ENCODE measurements around the gene DOK4.

The DOK4 gene

GRCh38 chr16:57478396-57479204 is 7.7 kb downstream of the DOK4 start:
- Mint-ChIP-seq H3K9me3 (no peaks in the 10 kb centered on the region), H3K36me3 (ENCODE audit: low read depth) (no peaks in the 10 kb centered on the region), H3K27me3 (no peaks in the 10 kb centered on the region), H3K27ac (no peak overlapping the region), H3K4me1 (ENCODE audit: low read depth) (peaks cover 19% of the 10 kb centered on the region), H3K4me3 (no peak overlapping the region)

DNA sequence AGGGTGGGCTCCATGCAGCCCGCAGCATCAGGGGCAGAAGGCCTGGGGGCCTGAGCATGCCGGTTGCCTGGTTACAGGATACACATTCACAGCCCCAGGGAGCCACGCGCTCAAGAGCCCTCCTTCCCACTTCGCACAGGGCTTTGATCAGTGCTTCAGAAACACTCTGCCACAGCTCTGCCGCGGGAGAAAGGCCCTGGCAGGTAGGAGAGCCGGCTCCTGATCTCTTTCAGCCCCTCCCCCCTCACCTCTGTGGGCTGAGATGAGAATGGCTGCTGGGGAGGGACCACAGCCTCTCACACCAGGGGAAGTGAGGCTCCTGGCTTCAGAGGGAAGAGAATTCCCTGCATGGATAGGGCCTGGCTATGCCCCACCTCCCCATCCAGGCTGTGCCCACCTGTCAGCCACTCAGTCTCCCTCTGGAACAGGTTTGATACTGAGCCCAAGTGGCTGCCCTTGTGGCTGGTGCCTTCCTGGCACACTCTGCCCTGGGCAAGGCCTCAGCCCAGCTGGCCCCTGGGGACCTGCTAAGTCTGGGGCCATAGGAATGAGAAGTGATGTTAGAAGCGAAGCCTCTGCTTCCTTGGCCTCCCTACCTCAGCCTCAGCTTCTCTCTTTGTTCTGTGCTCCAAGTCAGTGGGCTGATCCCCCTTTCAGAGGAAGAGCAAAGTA is 8.6 kb downstream of the DOK4 start:
- H3K9me3 Mint-ChIP-seq, result no peaks in the 10 kb centered on the region
- H3K4me3 Mint-ChIP-seq, result no peak overlapping the region
- no peaks in the 10 kb centered on the region for H3K36me3 Mint-ChIP-seq (ENCODE audit: low read depth)
- no peaks in the 10 kb centered on the region for H3K27me3 Mint-ChIP-seq
- H3K27ac Mint-ChIP-seq, result no peak overlapping the region
- H3K4me1 Mint-ChIP-seq (ENCODE audit: low read depth), result peaks cover 19% of the 10 kb centered on the region

- H3K27ac Mint-ChIP-seq, result no peak overlapping the region
- no peak overlapping the region for H3K4me3 Mint-ChIP-seq
Observed at GRCh38 chr16:57476546-57477410, 9.5 kb downstream of the DOK4 start.

DNA sequence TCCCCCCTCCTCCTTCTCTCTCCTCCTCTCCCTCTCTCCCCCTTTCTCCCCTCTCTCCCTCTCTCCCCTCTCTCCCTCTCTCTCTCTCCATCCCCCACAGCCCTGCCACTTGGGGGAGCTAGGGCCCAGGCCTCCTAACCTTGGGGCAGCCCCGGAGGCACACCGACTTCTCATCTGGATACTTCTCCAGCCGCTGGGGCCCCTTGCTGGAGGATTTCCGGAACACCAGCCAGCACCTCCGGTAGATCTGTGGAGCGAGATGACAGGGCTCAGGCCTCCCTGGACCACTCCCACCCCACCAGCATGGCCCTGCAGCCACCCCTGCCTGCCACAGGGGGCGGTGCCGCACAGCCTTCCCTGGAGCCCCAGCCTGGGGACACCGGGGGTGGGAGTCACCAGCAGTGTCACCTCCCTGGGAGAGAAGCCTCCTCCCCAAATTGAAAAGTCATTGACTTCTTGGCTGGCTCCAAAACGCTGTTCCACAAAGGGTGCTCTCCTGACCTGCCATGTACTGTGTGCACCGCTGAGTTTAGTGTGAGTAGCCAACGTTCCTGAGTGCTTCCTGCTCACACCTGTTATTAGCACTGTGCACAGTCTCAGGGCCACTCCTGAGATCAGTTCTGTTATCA is 10.5 kb downstream of the DOK4 start:
- no peaks in the 10 kb centered on the region for H3K9me3 Mint-ChIP-seq
- H3K4me1 Mint-ChIP-seq (ENCODE audit: low read depth), result peaks cover 19% of the 10 kb centered on the region
- peaks cover 7% of the 10 kb centered on the region for H3K36me3 Mint-ChIP-seq (ENCODE audit: low read depth)
- H3K4me3 Mint-ChIP-seq, result peak overlapping the region; percentile 26
- H3K27me3 Mint-ChIP-seq, result no peaks in the 10 kb centered on the region
- H3K27ac Mint-ChIP-seq, result no peak overlapping the region

More at GRCh38 chr16:57476546-57477410, 9.5 kb downstream of the DOK4 start:
- Mint-ChIP-seq H3K9me3 (no peaks in the 10 kb centered on the region), H3K27me3 (no peaks in the 10 kb centered on the region), H3K4me1 (ENCODE audit: low read depth) (peaks cover 19% of the 10 kb centered on the region), H3K36me3 (ENCODE audit: low read depth) (peaks cover 5% of the 10 kb centered on the region)

GRCh38 chr16:57474671-57475661 is 11.3 kb downstream of the DOK4 start:
- Mint-ChIP-seq H3K4me3 (no peak overlapping the region), H3K4me1 (ENCODE audit: low read depth) (peaks cover 19% of the 10 kb centered on the region), H3K9me3 (no peaks in the 10 kb centered on the region), H3K27ac (no peak overlapping the region), H3K27me3 (no peaks in the 10 kb centered on the region), H3K36me3 (ENCODE audit: low read depth) (peaks cover 9% of the 10 kb centered on the region)

DNA sequence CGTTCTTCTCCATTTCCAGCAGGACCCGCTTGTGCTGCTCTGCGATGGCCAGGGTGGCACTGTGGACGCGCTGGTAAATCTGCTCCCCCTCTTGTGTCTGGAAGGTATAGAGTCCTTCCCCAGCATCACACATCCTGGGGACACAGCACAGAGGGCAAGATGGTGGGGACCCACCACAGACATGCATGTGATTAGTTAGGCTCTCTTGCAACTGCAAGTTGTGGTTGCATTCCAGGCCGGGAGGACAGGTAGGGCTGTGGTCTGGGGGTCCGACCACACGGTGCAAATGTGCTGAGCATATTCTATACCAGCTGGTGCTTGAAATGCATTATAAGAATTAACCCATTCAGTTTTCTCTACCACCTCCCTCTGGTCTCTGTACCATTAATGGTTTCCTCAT is 12.4 kb downstream of the DOK4 start:
- H3K27ac Mint-ChIP-seq, result no peak overlapping the region
- H3K4me3 Mint-ChIP-seq, result no peak overlapping the region
- H3K4me1 Mint-ChIP-seq (ENCODE audit: low read depth), result peaks cover 16% of the 10 kb centered on the region
- H3K9me3 Mint-ChIP-seq, result no peaks in the 10 kb centered on the region
- peaks cover 20% of the 10 kb centered on the region for H3K36me3 Mint-ChIP-seq (ENCODE audit: low read depth)
- H3K27me3 Mint-ChIP-seq, result no peaks in the 10 kb centered on the region

- no peak overlapping the region for H3K4me3 Mint-ChIP-seq
- no peaks in the 10 kb centered on the region for H3K27me3 Mint-ChIP-seq
- H3K4me1 Mint-ChIP-seq (ENCODE audit: low read depth), result peaks cover 10% of the 10 kb centered on the region
- H3K36me3 Mint-ChIP-seq (ENCODE audit: low read depth), result peaks cover 26% of the 10 kb centered on the region
- no peaks in the 10 kb centered on the region for H3K9me3 Mint-ChIP-seq
- no peak overlapping the region for H3K27ac Mint-ChIP-seq
Observed at GRCh38 chr16:57473176-57473840, 13.0 kb downstream of the DOK4 start.

DNA sequence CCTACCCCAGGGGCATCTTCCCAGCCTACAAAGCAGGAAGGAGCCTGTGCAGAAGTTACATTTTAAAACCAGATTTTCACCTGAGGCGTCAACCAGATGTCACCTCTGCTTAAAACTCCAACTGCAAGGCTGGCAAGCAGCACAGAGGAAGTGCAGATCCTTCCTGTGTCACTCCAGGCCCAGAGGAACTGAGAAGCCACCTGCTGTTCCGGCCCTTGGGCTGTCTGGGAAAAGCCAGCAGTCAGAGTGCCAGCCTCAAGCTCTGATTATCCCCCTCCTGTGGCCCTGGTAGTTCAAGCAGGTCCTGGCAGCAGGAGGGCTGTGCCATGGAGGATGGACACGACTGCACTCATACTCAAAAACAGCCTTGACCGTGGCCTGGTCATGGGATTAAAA is 13.6 kb downstream of the DOK4 start:
- Mint-ChIP-seq H3K4me3 (no peak overlapping the region), H3K9me3 (no peaks in the 10 kb centered on the region), H3K27ac (no peak overlapping the region), H3K27me3 (no peaks in the 10 kb centered on the region), H3K36me3 (ENCODE audit: low read depth) (peaks cover 32% of the 10 kb centered on the region), H3K4me1 (ENCODE audit: low read depth) (peaks cover 10% of the 10 kb centered on the region)

DNA sequence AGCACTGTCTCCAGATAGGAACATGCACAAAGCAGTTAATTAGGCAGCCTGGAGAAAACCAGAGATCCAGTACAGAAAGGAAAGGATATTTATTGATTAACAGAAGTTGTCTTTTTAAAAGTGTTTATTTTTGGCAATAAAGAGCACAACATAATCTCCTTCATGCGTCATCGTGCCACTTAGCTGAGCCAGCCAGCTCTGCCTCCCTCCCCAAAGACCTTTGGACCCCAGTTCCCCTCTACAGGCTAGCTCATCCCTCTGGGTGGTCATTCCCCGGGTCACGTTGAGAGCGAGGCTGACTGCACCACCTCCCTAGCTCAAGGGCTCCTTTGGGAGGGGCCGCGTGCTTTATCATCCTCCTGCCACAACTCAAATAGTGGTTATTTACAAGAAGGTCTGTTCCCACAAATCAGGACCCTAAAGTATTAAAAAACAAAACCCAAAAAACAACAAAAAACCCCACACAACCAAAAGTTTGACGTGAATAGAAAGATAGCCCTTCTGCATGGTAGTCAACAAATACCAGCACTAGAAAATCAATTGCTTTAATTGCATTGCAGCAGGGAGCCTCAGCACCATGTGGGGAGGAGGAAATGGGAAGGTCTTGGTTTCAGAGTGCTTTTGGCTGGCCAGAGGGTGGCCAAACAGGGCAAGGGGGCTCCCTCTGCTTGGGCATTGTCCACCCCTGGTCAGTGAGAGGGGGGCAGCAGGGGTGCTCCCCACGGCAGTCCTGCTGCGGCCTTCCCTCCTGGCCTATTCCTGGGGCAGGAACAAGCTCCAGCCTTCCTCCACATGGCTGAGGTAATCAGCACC is 14.2 kb downstream of the DOK4 start:
- no peak overlapping the region for H3K4me3 Mint-ChIP-seq
- peaks cover 36% of the 10 kb centered on the region for H3K36me3 Mint-ChIP-seq (ENCODE audit: low read depth)
- peaks cover 7% of the 10 kb centered on the region for H3K4me1 Mint-ChIP-seq (ENCODE audit: low read depth)
- H3K9me3 Mint-ChIP-seq, result no peaks in the 10 kb centered on the region
- no peak overlapping the region for H3K27ac Mint-ChIP-seq
- H3K27me3 Mint-ChIP-seq, result no peaks in the 10 kb centered on the region

GRCh38 chr16:57471209-57471608 is 15.1 kb downstream of the DOK4 start:
- Mint-ChIP-seq H3K27ac (no peak overlapping the region), H3K9me3 (no peaks in the 10 kb centered on the region), H3K27me3 (no peaks in the 10 kb centered on the region), H3K4me3 (no peak overlapping the region), H3K36me3 (ENCODE audit: low read depth) (peaks cover 37% of the 10 kb centered on the region), H3K4me1 (ENCODE audit: low read depth) (peaks cover 8% of the 10 kb centered on the region)

GRCh38 chr16:57470711-57471110 is 15.6 kb downstream of the DOK4 start:
- peaks cover 41% of the 10 kb centered on the region for H3K36me3 Mint-ChIP-seq (ENCODE audit: low read depth)
- no peaks in the 10 kb centered on the region for H3K27me3 Mint-ChIP-seq
- no peak overlapping the region for H3K4me3 Mint-ChIP-seq
- peaks cover 8% of the 10 kb centered on the region for H3K4me1 Mint-ChIP-seq (ENCODE audit: low read depth)
- no peak overlapping the region for H3K27ac Mint-ChIP-seq
- no peaks in the 10 kb centered on the region for H3K9me3 Mint-ChIP-seq

- no peaks in the 10 kb centered on the region for H3K27me3 Mint-ChIP-seq
Observed at GRCh38 chr16:57469917-57470470, 16.3 kb downstream of the DOK4 start.

More at GRCh38 chr16:57469917-57470470, 16.3 kb downstream of the DOK4 start:
- Mint-ChIP-seq H3K27ac (no peak overlapping the region), H3K9me3 (no peaks in the 10 kb centered on the region), H3K4me1 (ENCODE audit: low read depth) (peaks cover 11% of the 10 kb centered on the region), H3K36me3 (ENCODE audit: low read depth) (peaks cover 43% of the 10 kb centered on the region), H3K4me3 (no peak overlapping the region)
